ENCODE results near the gene MARCO. TPM values are rescaled to one million over a fixed set of nuclear protein-coding genes. Genes with fewer than 3 reads are reported as not detected.

Gene MARCO
- total RNA-seq, 1 donor from 2014 or later, result 28.4 TPM

- intact Hi-C loops (cut with DNase I), result no loop called here
- H3K4me3 ChIP-seq, result no peak overlapping the region
- no peaks in the 10 kb centered on the region for H3K27me3 ChIP-seq
- DNase-seq (ENCODE audit: low spot score in 2 of 2), result peak in 1 of 2 donors; percentile 51
- no peaks in the 10 kb centered on the region for H3K9me3 ChIP-seq
- no peak overlapping the region for H3K27ac ChIP-seq
- H3K36me3 ChIP-seq, result no peaks in the 10 kb centered on the region
- peak; percentile 16 to 46 (median 21) for TF ChIP-seq CTCF (IDR thresholded peaks at IDR 0.05)
- no peaks in the 10 kb centered on the region for H3K4me1 ChIP-seq
Observed at GRCh38 chr2:119011162-119011909, 69.3 kb downstream of the MARCO start.

- TF ChIP-seq CTCF (IDR thresholded peaks at IDR 0.05), result no peak
- Histone ChIP-seq H3K36me3 (no peaks in the 10 kb centered on the region), H3K4me3 (no peak overlapping the region), H3K27me3 (no peaks in the 10 kb centered on the region), H3K4me1 (no peaks in the 10 kb centered on the region), H3K27ac (no peak overlapping the region), H3K9me3 (no peaks in the 10 kb centered on the region)
- DNase-seq (ENCODE audit: low spot score in 2 of 2), result no peak
- intact Hi-C loops (cut with DNase I), result no loop called here
Observed at GRCh38 chr2:119011910-119012209, 69.9 kb downstream of the MARCO start.

- Histone ChIP-seq H3K27me3 (no peaks in the 10 kb centered on the region), H3K9me3 (no peaks in the 10 kb centered on the region), H3K4me1 (no peaks in the 10 kb centered on the region), H3K4me3 (no peak overlapping the region), H3K36me3 (no peaks in the 10 kb centered on the region), H3K27ac (no peak overlapping the region)
- peak in 1 of 2 donors; percentile 52 for DNase-seq (ENCODE audit: low spot score in 2 of 2)
- no peak for TF ChIP-seq CTCF (IDR thresholded peaks at IDR 0.05)
- intact Hi-C loops (cut with DNase I), result no loop called here
Observed at GRCh38 chr2:119012345-119013301, 70.6 kb downstream of the MARCO start.

GRCh38 chr2:119013671-119014070, 71.7 kb downstream of the MARCO start:
- no peaks in the 10 kb centered on the region for H3K4me1 ChIP-seq
- no peak for DNase-seq (ENCODE audit: low spot score in 2 of 2)
- H3K27ac ChIP-seq, result no peak overlapping the region
- no peaks in the 10 kb centered on the region for H3K36me3 ChIP-seq
- H3K27me3 ChIP-seq, result no peaks in the 10 kb centered on the region
- intact Hi-C loops (cut with DNase I), result no loop called here
- H3K9me3 ChIP-seq, result no peaks in the 10 kb centered on the region
- H3K4me3 ChIP-seq, result no peak overlapping the region
- no peak for TF ChIP-seq CTCF (IDR thresholded peaks at IDR 0.05)

- Histone ChIP-seq H3K36me3 (no peaks in the 10 kb centered on the region), H3K9me3 (no peaks in the 10 kb centered on the region), H3K4me3 (no peak overlapping the region), H3K4me1 (no peaks in the 10 kb centered on the region), H3K27me3 (no peaks in the 10 kb centered on the region), H3K27ac (no peak overlapping the region)
- TF ChIP-seq CTCF (IDR thresholded peaks at IDR 0.05), result no peak
- intact Hi-C loops (cut with DNase I), result no loop called here
- DNase-seq (ENCODE audit: low spot score in 2 of 2), result no peak
Observed at GRCh38 chr2:119015845-119016244, 73.9 kb downstream of the MARCO start.

Measured in ascending aorta (tissue), 2 donors.